ENCODE results near the gene ZC3H14.

The ZC3H14 gene

DNA sequence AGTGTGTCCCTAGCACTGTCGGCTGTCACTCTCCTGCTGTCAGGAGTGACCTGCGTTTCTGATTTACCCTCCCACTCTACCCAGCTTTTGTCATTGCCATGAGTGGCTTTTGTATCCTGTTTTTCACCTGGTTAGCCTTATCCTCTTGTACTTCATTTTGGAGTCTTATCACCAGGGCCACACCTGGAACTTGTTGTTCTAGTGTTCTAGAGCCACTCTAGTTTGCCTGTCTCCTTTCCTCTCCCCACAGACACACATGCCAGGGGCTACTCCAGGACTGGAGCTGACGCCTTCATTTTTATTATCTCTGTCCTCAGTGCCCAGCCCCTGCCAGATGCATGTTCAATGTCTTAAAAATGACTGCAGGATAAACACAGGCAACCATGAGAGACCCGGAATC lies 34.2 kb downstream of the ZC3H14 start:
- Histone ChIP-seq H2AFZ (ENCODE audit: low read length) (no peak overlapping the region), H3K36me3 (ENCODE audit: insufficient read depth, low read length) (peaks cover 57% of the 10 kb centered on the region), H3K79me2 (ENCODE audit: insufficient read depth, low read length) (no peaks in the 10 kb centered on the region), H3K9me2 (ENCODE audit: low read depth, low read length) (no peaks in the 10 kb centered on the region), H4K20me1 (ENCODE audit: insufficient read depth, low read length) (no peaks in the 10 kb centered on the region), H3K27ac (ENCODE audit: low read depth, low read length, poor library complexity, severe bottlenecking) (no peak overlapping the region), H3K9ac (ENCODE audit: low read length) (no peak overlapping the region), H3F3A (ENCODE audit: insufficient read depth, low read length) (no peaks in the 10 kb centered on the region; the same call in 1 of the 2 replicates), H3K27me3 (ENCODE audit: insufficient read depth, low read length) (no peaks in the 10 kb centered on the region), H3K4me2 (ENCODE audit: low read length) (no peak overlapping the region), H3K4me1 (ENCODE audit: insufficient read depth, low read length, severe bottlenecking) (peaks cover 8% of the 10 kb centered on the region), H3K4me3 (ENCODE audit: low read depth, low read length, poor library complexity, severe bottlenecking) (no peak overlapping the region), H3K9me3 (ENCODE audit: low read length) (no peaks in the 10 kb centered on the region)
- no peak for TF ChIP-seq EZH2 (IDR thresholded peaks at IDR 0.05; ENCODE audit: borderline replicate concordance, low read length)
- TF ChIP-seq, protein P1, sequence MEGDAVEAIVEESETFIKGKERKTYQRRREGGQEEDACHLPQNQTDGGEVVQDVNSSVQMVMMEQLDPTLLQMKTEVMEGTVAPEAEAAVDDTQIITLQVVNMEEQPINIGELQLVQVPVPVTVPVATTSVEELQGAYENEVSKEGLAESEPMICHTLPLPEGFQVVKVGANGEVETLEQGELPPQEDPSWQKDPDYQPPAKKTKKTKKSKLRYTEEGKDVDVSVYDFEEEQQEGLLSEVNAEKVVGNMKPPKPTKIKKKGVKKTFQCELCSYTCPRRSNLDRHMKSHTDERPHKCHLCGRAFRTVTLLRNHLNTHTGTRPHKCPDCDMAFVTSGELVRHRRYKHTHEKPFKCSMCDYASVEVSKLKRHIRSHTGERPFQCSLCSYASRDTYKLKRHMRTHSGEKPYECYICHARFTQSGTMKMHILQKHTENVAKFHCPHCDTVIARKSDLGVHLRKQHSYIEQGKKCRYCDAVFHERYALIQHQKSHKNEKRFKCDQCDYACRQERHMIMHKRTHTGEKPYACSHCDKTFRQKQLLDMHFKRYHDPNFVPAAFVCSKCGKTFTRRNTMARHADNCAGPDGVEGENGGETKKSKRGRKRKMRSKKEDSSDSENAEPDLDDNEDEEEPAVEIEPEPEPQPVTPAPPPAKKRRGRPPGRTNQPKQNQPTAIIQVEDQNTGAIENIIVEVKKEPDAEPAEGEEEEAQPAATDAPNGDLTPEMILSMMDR (IDR thresholded peaks at IDR 0.05; ENCODE audit: low read length), result no peak

DNA sequence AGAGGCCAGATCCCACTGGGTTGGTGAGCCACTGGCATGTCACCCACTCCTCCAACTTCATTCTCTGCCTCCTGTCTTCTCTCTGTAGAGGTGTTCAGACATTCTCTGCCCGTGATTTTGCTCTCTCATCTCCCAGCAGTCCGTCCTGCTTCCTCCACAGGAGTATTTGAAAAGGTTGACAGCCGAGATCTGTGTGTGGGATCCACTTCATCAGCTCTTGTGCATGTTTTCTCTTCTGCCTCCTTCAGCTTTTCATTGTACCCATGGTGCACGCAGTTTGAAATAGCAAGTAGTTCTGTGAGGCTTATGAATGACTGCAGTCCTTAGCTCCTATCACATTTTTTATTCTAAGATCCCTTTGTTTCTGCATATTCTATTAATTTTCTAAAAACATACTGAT lies 34.8 kb downstream of the ZC3H14 start:
- peaks cover 63% of the 10 kb centered on the region for H3K36me3 ChIP-seq (ENCODE audit: insufficient read depth, low read length)
- H4K20me1 ChIP-seq (ENCODE audit: insufficient read depth, low read length), result no peaks in the 10 kb centered on the region
- H3K9ac ChIP-seq (ENCODE audit: low read length), result no peak overlapping the region
- H3K27me3 ChIP-seq (ENCODE audit: insufficient read depth, low read length), result no peaks in the 10 kb centered on the region
- H3K9me3 ChIP-seq (ENCODE audit: low read length), result no peaks in the 10 kb centered on the region
- H3K4me2 ChIP-seq (ENCODE audit: low read length), result no peak overlapping the region
- H2AFZ ChIP-seq (ENCODE audit: low read length), result no peak overlapping the region
- H3K4me3 ChIP-seq (ENCODE audit: low read depth, low read length, poor library complexity, severe bottlenecking), result no peak overlapping the region
- H3K4me1 ChIP-seq (ENCODE audit: insufficient read depth, low read length, severe bottlenecking), result peaks cover 8% of the 10 kb centered on the region
- H3F3A ChIP-seq (ENCODE audit: insufficient read depth, low read length), result no peaks in the 10 kb centered on the region; the same call in 1 of the 2 replicates
- TF ChIP-seq EZH2 (IDR thresholded peaks at IDR 0.05; ENCODE audit: borderline replicate concordance, low read length), result no peak
- TF ChIP-seq, protein P1 (IDR thresholded peaks at IDR 0.05; ENCODE audit: low read length), result no peak
- no peaks in the 10 kb centered on the region for H3K79me2 ChIP-seq (ENCODE audit: insufficient read depth, low read length)
- H3K9me2 ChIP-seq (ENCODE audit: low read depth, low read length), result no peaks in the 10 kb centered on the region
- H3K27ac ChIP-seq (ENCODE audit: low read depth, low read length, poor library complexity, severe bottlenecking), result no peak overlapping the region

DNA sequence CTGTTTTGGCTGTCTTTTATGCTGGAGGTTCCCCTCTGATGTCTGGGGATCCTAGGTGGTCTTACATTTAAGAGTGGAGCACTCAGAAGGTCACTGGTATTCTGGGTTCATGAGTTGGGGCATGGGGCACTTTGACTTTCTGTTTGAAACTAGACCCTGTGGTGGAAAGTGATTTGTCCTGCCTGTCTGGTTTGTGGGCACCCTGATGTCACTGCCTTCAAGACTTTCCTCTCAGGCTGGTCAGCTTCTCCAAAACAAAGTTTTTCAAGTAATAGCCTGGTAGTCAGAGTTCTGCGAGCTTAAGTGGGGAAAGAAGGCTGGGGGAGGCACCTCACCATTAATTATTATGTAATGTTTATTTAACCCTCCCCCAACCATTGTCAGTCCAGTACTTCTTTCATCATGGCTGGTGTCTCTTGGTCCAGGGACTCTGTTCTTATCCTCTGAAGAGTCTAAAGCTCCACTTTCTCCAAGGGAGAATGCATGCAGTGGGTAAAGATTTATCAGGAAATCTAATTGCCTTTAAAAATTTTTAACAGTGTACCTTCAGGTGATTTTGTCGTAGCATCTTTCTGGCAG lies 35.3 kb downstream of the ZC3H14 start:
- H3K9me2 ChIP-seq (ENCODE audit: low read depth, low read length), result no peaks in the 10 kb centered on the region
- H2AFZ ChIP-seq (ENCODE audit: low read length), result no peak overlapping the region
- no peak overlapping the region for H3K27ac ChIP-seq (ENCODE audit: low read depth, low read length, poor library complexity, severe bottlenecking)
- no peak overlapping the region for H3K9ac ChIP-seq (ENCODE audit: low read length)
- no peaks in the 10 kb centered on the region for H3K79me2 ChIP-seq (ENCODE audit: insufficient read depth, low read length)
- H3K4me2 ChIP-seq (ENCODE audit: low read length), result no peak overlapping the region
- H3K4me3 ChIP-seq (ENCODE audit: low read depth, low read length, poor library complexity, severe bottlenecking), result no peak overlapping the region
- no peaks in the 10 kb centered on the region for H4K20me1 ChIP-seq (ENCODE audit: insufficient read depth, low read length)
- H3K27me3 ChIP-seq (ENCODE audit: insufficient read depth, low read length), result no peaks in the 10 kb centered on the region
- TF ChIP-seq, protein P1 (IDR thresholded peaks at IDR 0.05; ENCODE audit: low read length), result no peak
- no peak for TF ChIP-seq EZH2 (IDR thresholded peaks at IDR 0.05; ENCODE audit: borderline replicate concordance, low read length)
- H3F3A ChIP-seq (ENCODE audit: insufficient read depth, low read length), result no peaks in the 10 kb centered on the region; the same call in 1 of the 2 replicates
- no peaks in the 10 kb centered on the region for H3K9me3 ChIP-seq (ENCODE audit: low read length)
- peaks cover 68% of the 10 kb centered on the region for H3K36me3 ChIP-seq (ENCODE audit: insufficient read depth, low read length)
- H3K4me1 ChIP-seq (ENCODE audit: insufficient read depth, low read length, severe bottlenecking), result peaks cover 8% of the 10 kb centered on the region

Data from OCI-LY1 (cell line).